HG03097 (cell line): ENCODE measurements around the gene ATF6.

Experiments
- ATAC-seq: cut with Tn5 transposase; IDR thresholded peaks from one replicate; pipeline ENCODE4 v1.9.1; 2021; ENCODE audit not compliant: unreplicated experiment, low FRiP score

ATF6 gene

GRCh38 chr1:161987303-161987702 lies 221.2 kb downstream of the ATF6 start:
- no peak for ATAC-seq

- no peak for ATAC-seq
Observed at GRCh38 chr1:161987872-161988271, 221.8 kb downstream of the ATF6 start.

- no peak for ATAC-seq
Observed at GRCh38 chr1:161988413-161988812, 222.3 kb downstream of the ATF6 start.

GRCh38 chr1:161989108-161989507 lies 223.0 kb downstream of the ATF6 start:
- no peak for ATAC-seq

- no peak for ATAC-seq
Observed at GRCh38 chr1:161989786-161990185, 223.7 kb downstream of the ATF6 start.

- no peak for ATAC-seq
Observed at GRCh38 chr1:161993576-161993975, 227.5 kb downstream of the ATF6 start.

- no peak for ATAC-seq
Observed at GRCh38 chr1:161994175-161994668, 228.1 kb downstream of the ATF6 start.

GRCh38 chr1:161997152-161997551 lies 231.0 kb downstream of the ATF6 start:
- no peak for ATAC-seq

- ATAC-seq, result no peak
Observed at GRCh38 chr1:161998811-161999210, 232.7 kb downstream of the ATF6 start.

- ATAC-seq, result no peak
Observed at GRCh38 chr1:161999301-162000052, 233.4 kb downstream of the ATF6 start.

- no peak for ATAC-seq
Observed at GRCh38 chr1:162000053-162000420, 233.9 kb downstream of the ATF6 start.

GRCh38 chr1:162003061-162003829 lies 237.1 kb downstream of the ATF6 start:
- ATAC-seq, result no peak

GRCh38 chr1:162003830-162004215 lies 237.7 kb downstream of the ATF6 start:
- no peak for ATAC-seq

- no peak for ATAC-seq
Observed at GRCh38 chr1:162004441-162004950, 238.4 kb downstream of the ATF6 start.

GRCh38 chr1:162006081-162006480 lies 240.0 kb downstream of the ATF6 start:
- ATAC-seq, result no peak

GRCh38 chr1:162007466-162007865 lies 241.3 kb downstream of the ATF6 start:
- ATAC-seq, result no peak

- no peak for ATAC-seq
Observed at GRCh38 chr1:162008799-162009198, 242.7 kb downstream of the ATF6 start.

GRCh38 chr1:162009501-162010174 lies 243.5 kb downstream of the ATF6 start:
- ATAC-seq, result no peak

- ATAC-seq, result no peak
Observed at GRCh38 chr1:162010175-162010506, 244.0 kb downstream of the ATF6 start.

- ATAC-seq, result no peak
Observed at GRCh38 chr1:162011337-162012012, 245.4 kb downstream of the ATF6 start.

GRCh38 chr1:162013289-162013688 lies 247.2 kb downstream of the ATF6 start:
- no peak for ATAC-seq
